K562 (cell line): ENCODE data around the gene CENPX. TPM values are rescaled to one million over a fixed set of nuclear protein-coding genes. Genes with fewer than 3 reads are reported as not detected.

ENCODE experiments used
- CREB3 ChIP-seq: fragments of 450-650 bp; conservative IDR thresholded peaks from 2 replicates; pipeline ENCODE4 v1.6.1; 2016; ENCODE audit warnings: missing genetic modification characterization, low read depth, mild to moderate bottlenecking, missing compliant biosample characterization, moderate library complexity
- CUX1 ChIP-seq: fragments of 200-800 bp; sonication (Bioruptor generic); IDR thresholded peaks from 2 replicates; pipeline ENCODE4 v1.6.1; 2016; ENCODE audit warnings: missing genetic modification characterization, missing compliant biosample characterization
- MGA ChIP-seq: fragments of 450-650 bp; IDR thresholded peaks from 2 replicates; pipeline ENCODE4 v1.6.1; 2016; ENCODE audit warnings: mild to moderate bottlenecking, moderate library complexity
- PTTG1 ChIP-seq: fragments of 450-650 bp; IDR thresholded peaks from 2 replicates; pipeline ENCODE4 v1.6.1; 2016; ENCODE audit warnings: low read depth, mild to moderate bottlenecking, missing genetic modification characterization, missing compliant biosample characterization
- ZBTB34 ChIP-seq: fragments of 250-450 bp; sonication (Bioruptor Pico); IDR thresholded peaks from 2 replicates; pipeline ENCODE4 v1.8.0; 2021; ENCODE audit warnings: mild to moderate bottlenecking, moderate library complexity
- polyA plus RNA-seq, 8 experiments: library from polyadenylated mRNA; depleted of rRNA in 4 of 8; stranded (reverse) in 5 of 8; unstranded in 3 of 8; fragments of >200 nt; fragmentation: Nextera tagmentation in 2 of 8; fragmentation: Illumina TruSeq in 1 of 8; extraction: Ambion mirVana in 2 of 8; extraction: Trizol in 1 of 8; gene quantifications; 2 replicates each; pipeline versions ENCODE4 v1.2.1 to v1.2.3, GENCODE V29; 2011 to 2014; ENCODE audit warnings: inconsistent platforms in 1 of 8, missing spikeins in 1 of 8
- total RNA-seq, 7 experiments: library from RNA; depleted of rRNA in 6 of 7; stranded (reverse); fragments of >200 nt in 6 of 7; fragmentation: Illumina TruSeq in 2 of 7; extraction: Trizol in 2 of 7; gene quantifications; 2 replicates each; pipeline versions ENCODE4 v1.2.1 to v1.2.3, GENCODE V29; 2011 to 2021; ENCODE audit warnings: low replicate concordance in 1 of 7

The CENPX gene
- total and polyA plus RNA-seq, 9 of the 15 experiments (the other 6 are each of a cell fraction or from before 2014, with no cell fraction given) = 32.7 to 352 (median 127) TPM

- TF ChIP-seq MGA = peak; percentile 98
- TF ChIP-seq PTTG1 = no peak
- no peak for TF ChIP-seq ZBTB34 (CRISPR knock-in tag)
- peak; percentile 79; the same call in 1 of the 2 replicates for TF ChIP-seq CREB3
- TF ChIP-seq CUX1 (CRISPR knock-in tag) = no peak
Observed at GRCh38 chr17:81976332-81977210, 46.1 kb downstream of the CENPX start (continued).
